Adrenal gland (tissue), 5 donors: ENCODE data around the gene SDSL.

ENCODE experiments used
- CTCF ChIP-seq, 6 experiments: fragments of 450-650 bp in 4 of 6; fragments of 200-600 bp in 2 of 6; sonication (generic) in 1 of 6; IDR thresholded peaks; 1 replicate in 5 of 6; 2 replicates in 1 of 6; pipeline versions ENCODE4 v1.5.1 to v1.8.0; 2016 to 2021; ENCODE audit warnings: antibody characterized with exemption in 6 of 6, mild to moderate bottlenecking in 2 of 6, moderate library complexity in 1 of 6
- POLR2A ChIP-seq, 2 donors: fragments of 450-650 bp; IDR thresholded peaks; one replicate each; pipeline ENCODE4 v1.6.1; 2017; ENCODE audit warnings: antibody characterized with exemption in 2 of 2, mild to moderate bottlenecking in 2 of 2, moderate library complexity in 1 of 2
- donor health status: DM: no; HTN: no; CAD: no.

DNA sequence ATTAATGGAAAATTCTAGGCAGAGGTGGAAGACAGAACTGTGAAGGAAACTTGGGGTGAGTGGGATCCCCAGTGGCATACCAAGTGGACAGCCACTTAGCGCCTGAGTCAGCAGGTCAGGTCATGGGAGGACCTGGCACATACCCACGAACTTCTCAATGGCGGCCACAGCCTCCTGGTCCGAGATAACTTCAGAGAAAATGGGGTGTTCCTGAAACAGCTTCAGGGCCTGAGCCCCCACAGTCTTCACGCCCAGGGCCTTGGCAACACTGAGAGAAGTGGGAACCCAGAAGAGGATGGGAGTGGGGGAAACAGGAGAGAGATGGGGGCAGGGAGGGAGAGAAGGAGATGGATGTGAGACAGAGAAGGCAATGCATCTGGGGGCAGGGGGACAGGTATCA lies 28.4 kb upstream of the SDSL start:
- TF ChIP-seq CTCF (IDR thresholded peaks at IDR 0.05) (no peak), POLR2A (IDR thresholded peaks at IDR 0.05) (no peak)
